Fibroblast of skin of left biceps (primary cell): ENCODE measurements around the gene METTL23.
"Not testable (repeated sequence)": the region's sequence is repeated elsewhere in the genome, so short reads cannot be mapped to it uniquely, and the experiment has no call there.

Source experiments
- DNase-seq, 2 experiments: peaks; one replicate each; pipeline ENCODE4 v3.0.0-alpha.2; 2013; ENCODE audit warnings: low read depth in 2 of 2

The METTL23 gene

GRCh38 chr17:76713765-76714164 lies 12.9 kb upstream of the METTL23 start:
- no peak for DNase-seq

- DNase-seq, result no peak
Observed at GRCh38 chr17:76714336-76714735, 12.3 kb upstream of the METTL23 start.

GRCh38 chr17:76714822-76715495 lies 11.7 kb upstream of the METTL23 start:
- no peak for DNase-seq

GRCh38 chr17:76715496-76715830 lies 11.2 kb upstream of the METTL23 start:
- DNase-seq, result no peak

GRCh38 chr17:76716146-76716838 lies 10.3 kb upstream of the METTL23 start:
- peak; percentile 90 for DNase-seq

GRCh38 chr17:76716839-76717215 lies 9.8 kb upstream of the METTL23 start:
- DNase-seq, result peak; percentile 80 to 82

- DNase-seq, result no peak
Observed at GRCh38 chr17:76718516-76718915, 8.1 kb upstream of the METTL23 start.

GRCh38 chr17:76720211-76720610 lies 6.4 kb upstream of the METTL23 start:
- no peak for DNase-seq

- no peak for DNase-seq
Observed at GRCh38 chr17:76720941-76721340, 5.7 kb upstream of the METTL23 start.

- no peak for DNase-seq
Observed at GRCh38 chr17:76721463-76721862, 5.2 kb upstream of the METTL23 start.

- DNase-seq, result no peak
Observed at GRCh38 chr17:76722279-76722678, 4.4 kb upstream of the METTL23 start.

GRCh38 chr17:76722977-76723376 lies 3.7 kb upstream of the METTL23 start:
- DNase-seq, result not testable (repeated sequence)

GRCh38 chr17:76723812-76724211 lies 2.8 kb upstream of the METTL23 start:
- no peak for DNase-seq

- DNase-seq, result no peak
Observed at GRCh38 chr17:76725580-76726230, 934 bp upstream of the METTL23 start.

- peak; percentile 84 to 89 for DNase-seq
Observed at GRCh38 chr17:76726231-76726775, 336 bp upstream of the METTL23 start, which contains the start of gene JMJD6. Gene JMJD6, minus strand, starts transcription at chr17:76726606. Its CDS starts 131 bp downstream, at chr17:76726475.

- no peak for DNase-seq
Observed at GRCh38 chr17:76727745-76728456, 1.3 kb downstream of the METTL23 start.

GRCh38 chr17:76731800-76732733 lies 5.4 kb downstream of the METTL23 start:
- not testable (repeated sequence) for DNase-seq

- no peak for DNase-seq
Observed at GRCh38 chr17:76732734-76733617, 6.3 kb downstream of the METTL23 start.

- DNase-seq, result no peak
Observed at GRCh38 chr17:76733618-76733957, 6.9 kb downstream of the METTL23 start.
